ENCODE data around the gene PI4KA.

DNA sequence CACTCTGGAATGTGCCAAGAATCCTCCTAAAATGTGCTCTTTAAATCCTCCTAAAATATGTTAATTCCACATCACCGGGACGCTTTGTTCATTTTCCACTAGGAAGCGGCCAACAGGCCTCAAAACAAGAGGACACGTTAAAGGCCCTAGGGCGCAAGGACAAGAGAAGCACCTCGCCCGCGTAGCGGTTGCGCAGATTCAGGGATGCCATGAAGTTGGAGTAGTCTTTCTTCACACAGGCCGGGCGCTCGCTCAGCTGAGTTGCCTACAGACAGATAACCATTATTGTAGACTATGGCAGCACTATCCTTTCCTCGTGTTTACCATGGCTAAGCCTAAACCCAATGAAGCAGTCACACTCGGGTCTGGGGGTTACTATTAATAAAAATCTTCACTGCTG, 114.2 kb downstream of the PI4KA start:
- TF ChIP-seq, protein P1, sequence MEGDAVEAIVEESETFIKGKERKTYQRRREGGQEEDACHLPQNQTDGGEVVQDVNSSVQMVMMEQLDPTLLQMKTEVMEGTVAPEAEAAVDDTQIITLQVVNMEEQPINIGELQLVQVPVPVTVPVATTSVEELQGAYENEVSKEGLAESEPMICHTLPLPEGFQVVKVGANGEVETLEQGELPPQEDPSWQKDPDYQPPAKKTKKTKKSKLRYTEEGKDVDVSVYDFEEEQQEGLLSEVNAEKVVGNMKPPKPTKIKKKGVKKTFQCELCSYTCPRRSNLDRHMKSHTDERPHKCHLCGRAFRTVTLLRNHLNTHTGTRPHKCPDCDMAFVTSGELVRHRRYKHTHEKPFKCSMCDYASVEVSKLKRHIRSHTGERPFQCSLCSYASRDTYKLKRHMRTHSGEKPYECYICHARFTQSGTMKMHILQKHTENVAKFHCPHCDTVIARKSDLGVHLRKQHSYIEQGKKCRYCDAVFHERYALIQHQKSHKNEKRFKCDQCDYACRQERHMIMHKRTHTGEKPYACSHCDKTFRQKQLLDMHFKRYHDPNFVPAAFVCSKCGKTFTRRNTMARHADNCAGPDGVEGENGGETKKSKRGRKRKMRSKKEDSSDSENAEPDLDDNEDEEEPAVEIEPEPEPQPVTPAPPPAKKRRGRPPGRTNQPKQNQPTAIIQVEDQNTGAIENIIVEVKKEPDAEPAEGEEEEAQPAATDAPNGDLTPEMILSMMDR (conservative IDR thresholded peaks at IDR 0.05), result no peak
- no peak for TF ChIP-seq ZFX (IDR thresholded peaks at IDR 0.05)

Measured in C4-2B (cell line).